Esophagus squamous epithelium (tissue), 5 donors: ENCODE data around the gene CDHR5. TPM values are rescaled to one million over a fixed set of nuclear protein-coding genes. Genes with fewer than 3 reads are reported as not detected.

Source experiments
- DNase-seq: peaks from one replicate; lab custom pipeline; 2025; lab: John Stamatoyannopoulos, UW
- H3K27ac ChIP-seq, 4 donors: fragments of 200-600 bp; sonication (generic); one replicate each; pipeline ENCODE4 v1.5.1; 2016 to 2019; ENCODE audit warnings: mild to moderate bottlenecking in 1 of 4
- H3K27me3 ChIP-seq, 4 donors: fragments of 200-600 bp; sonication (generic); 1 replicate in 3 of 4; 2 replicates in 1 of 4; pipeline versions ENCODE4 v1.5.1 to v1.6.0; 2017 to 2021; ENCODE audit warnings: antibody characterized with exemption in 1 of 4
- H3K36me3 ChIP-seq, 3 donors: fragments of 200-600 bp; sonication (generic); one replicate each; pipeline ENCODE4 v1.5.1; 2016 to 2019
- H3K4me1 ChIP-seq, 3 donors: fragments of 200-600 bp; sonication (generic); one replicate each; pipeline ENCODE4 v1.5.1; 2017 to 2019
- H3K4me3 ChIP-seq, 4 donors: fragments of 200-600 bp; sonication (generic); 1 replicate in 3 of 4; 2 replicates in 1 of 4; pipeline ENCODE4 v1.5.1; 2016 to 2019; ENCODE audit warnings: mild to moderate bottlenecking in 2 of 4, moderate library complexity in 1 of 4
- H3K9me3 ChIP-seq, 3 donors: fragments of 200-600 bp; sonication (generic); one replicate each; pipeline ENCODE4 v1.5.1; 2016 to 2019
- POLR2A ChIP-seq, 4 donors: fragments of 450-650 bp; IDR thresholded peaks; one replicate each; pipeline ENCODE4 v1.6.1; 2017; ENCODE audit warnings: antibody characterized with exemption in 4 of 4, mild to moderate bottlenecking in 4 of 4, moderate library complexity in 3 of 4
- WGBS, 2 donors: methylation state at CpG; one replicate each; pipeline ENCODE4 v1.1.5; 2018; 5-methylcytosine and 5-hydroxymethylcytosine counted together
- intact Hi-C: fragments of 100-400 bp; cut with DNase I; formaldehyde crosslinking; loops from one replicate; pipeline ENCODE4 v1.15.0; 2022
- total RNA-seq, 4 donors: library from RNA; depleted of rRNA; stranded (reverse); fragments of >200 nt; gene quantifications; one replicate each; pipeline ENCODE4 v1.1.0, GENCODE V29; 2016
- TF ChIP-seq, protein P1 (sequence below), 6 experiments: fragments of 450-650 bp in 4 of 6; fragments of 200-600 bp in 2 of 6; sonication (generic) in 2 of 6; IDR thresholded peaks; one replicate each; pipeline ENCODE4 v1.5.1; 2016 to 2019; ENCODE audit warnings: antibody characterized with exemption in 6 of 6, mild to moderate bottlenecking in 4 of 6, moderate library complexity in 4 of 6
- donor health status: DM: yes; HTN: yes; CAD: no.

Gene CDHR5
- total RNA-seq, 4 donors from 2014 or later, result not detected

- Histone ChIP-seq H3K4me1 (peaks cover 6 to 16% (median 11%) of the 10 kb centered on the region in 3 donors), H3K36me3 (peaks cover 0 to 77% (median 4%) of the 10 kb centered on the region in 3 donors), H3K27ac (peak overlapping the region; percentile 11 to 79 (median 67)), H3K9me3 (no peaks in the 10 kb centered on the region), H3K27me3 (no peaks in the 10 kb centered on the region), H3K4me3 (no peak overlapping the region)
- DNase-seq, result no peak
- intact Hi-C loops, result loop anchor here (10.0 kb wide), 1 partner anchor 60 kb away; no protein-coding TSS in a partner anchor
- TF ChIP-seq POLR2A (IDR thresholded peaks at IDR 0.05), result no peak
- TF ChIP-seq, protein P1, sequence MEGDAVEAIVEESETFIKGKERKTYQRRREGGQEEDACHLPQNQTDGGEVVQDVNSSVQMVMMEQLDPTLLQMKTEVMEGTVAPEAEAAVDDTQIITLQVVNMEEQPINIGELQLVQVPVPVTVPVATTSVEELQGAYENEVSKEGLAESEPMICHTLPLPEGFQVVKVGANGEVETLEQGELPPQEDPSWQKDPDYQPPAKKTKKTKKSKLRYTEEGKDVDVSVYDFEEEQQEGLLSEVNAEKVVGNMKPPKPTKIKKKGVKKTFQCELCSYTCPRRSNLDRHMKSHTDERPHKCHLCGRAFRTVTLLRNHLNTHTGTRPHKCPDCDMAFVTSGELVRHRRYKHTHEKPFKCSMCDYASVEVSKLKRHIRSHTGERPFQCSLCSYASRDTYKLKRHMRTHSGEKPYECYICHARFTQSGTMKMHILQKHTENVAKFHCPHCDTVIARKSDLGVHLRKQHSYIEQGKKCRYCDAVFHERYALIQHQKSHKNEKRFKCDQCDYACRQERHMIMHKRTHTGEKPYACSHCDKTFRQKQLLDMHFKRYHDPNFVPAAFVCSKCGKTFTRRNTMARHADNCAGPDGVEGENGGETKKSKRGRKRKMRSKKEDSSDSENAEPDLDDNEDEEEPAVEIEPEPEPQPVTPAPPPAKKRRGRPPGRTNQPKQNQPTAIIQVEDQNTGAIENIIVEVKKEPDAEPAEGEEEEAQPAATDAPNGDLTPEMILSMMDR (IDR thresholded peaks at IDR 0.05), result no peak
- WGBS, 2 donors, result 7 to 46% methylated on average over 8 of the region's 15 CpGs
Measured at GRCh38 chr11:665062-665703, 40.4 kb upstream of the CDHR5 start.

DNA sequence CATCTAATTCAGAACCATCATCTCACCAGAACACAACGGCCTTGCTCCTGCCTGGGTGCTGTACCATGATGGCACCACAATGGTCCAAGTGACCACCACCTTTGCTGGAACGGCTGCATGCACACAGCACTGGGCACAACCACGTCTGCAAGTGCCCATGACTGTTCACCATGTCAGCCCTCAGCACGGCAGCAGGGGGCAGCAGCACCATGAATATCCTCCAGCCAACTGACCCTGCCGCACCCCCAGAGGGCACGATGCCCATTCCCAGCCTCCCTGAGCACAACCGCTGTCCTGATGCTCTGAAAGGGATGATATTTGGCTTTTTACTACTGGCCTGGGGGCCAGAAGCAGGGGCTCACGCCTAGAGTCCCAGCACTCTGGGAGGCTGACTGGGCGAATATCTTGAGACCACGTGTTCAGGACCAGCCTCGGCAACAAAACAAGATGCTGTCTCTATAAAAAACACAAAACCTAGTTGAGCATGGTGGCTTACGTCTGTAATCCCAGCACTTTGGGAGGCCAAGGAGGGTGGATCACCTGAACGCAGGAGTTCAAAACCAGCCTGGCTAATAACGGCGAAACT is 38.0 kb upstream of the CDHR5 start:
- WGBS, 2 donors, result 53 to 70% methylated on average over 9 to 10 of the region's 15 CpGs
- no peak for DNase-seq
- Histone ChIP-seq H3K27me3 (no peaks in the 10 kb centered on the region), H3K27ac (no peak overlapping the region), H3K4me3 (no peak overlapping the region), H3K9me3 (no peaks in the 10 kb centered on the region), H3K36me3 (peaks cover 7 to 79% (median 14%) of the 10 kb centered on the region in 3 donors), H3K4me1 (peaks cover 6 to 32% (median 11%) of the 10 kb centered on the region in 3 donors)
- intact Hi-C loops, result loop anchor here (10.0 kb wide), 1 partner anchor 62 kb away; no protein-coding TSS in a partner anchor
- TF ChIP-seq POLR2A (IDR thresholded peaks at IDR 0.05), result no peak
- TF ChIP-seq, protein P1 (IDR thresholded peaks at IDR 0.05), result peak; percentile 65 to 77 (median 72)

GRCh38 chr11:660681-661444 is 36.1 kb upstream of the CDHR5 start:
- no peak for DNase-seq
- no peak for TF ChIP-seq POLR2A (IDR thresholded peaks at IDR 0.05)
- TF ChIP-seq, protein P1 (IDR thresholded peaks at IDR 0.05), result no peak
- peaks cover 5 to 30% (median 8%) of the 10 kb centered on the region in 3 donors for H3K4me1 ChIP-seq
- H3K27me3 ChIP-seq, result no peaks in the 10 kb centered on the region
- H3K36me3 ChIP-seq, result peaks cover 7 to 79% (median 14%) of the 10 kb centered on the region in 3 donors
- intact Hi-C loops, result loop anchor here (10.0 kb wide), 1 partner anchor 64 kb away; no protein-coding TSS in a partner anchor
- no peak overlapping the region for H3K27ac ChIP-seq
- H3K9me3 ChIP-seq, result no peaks in the 10 kb centered on the region
- 89 to 94% methylated on average over 7 to 15 of the region's 19 CpGs for WGBS, 2 donors
- no peak overlapping the region for H3K4me3 ChIP-seq

DNA sequence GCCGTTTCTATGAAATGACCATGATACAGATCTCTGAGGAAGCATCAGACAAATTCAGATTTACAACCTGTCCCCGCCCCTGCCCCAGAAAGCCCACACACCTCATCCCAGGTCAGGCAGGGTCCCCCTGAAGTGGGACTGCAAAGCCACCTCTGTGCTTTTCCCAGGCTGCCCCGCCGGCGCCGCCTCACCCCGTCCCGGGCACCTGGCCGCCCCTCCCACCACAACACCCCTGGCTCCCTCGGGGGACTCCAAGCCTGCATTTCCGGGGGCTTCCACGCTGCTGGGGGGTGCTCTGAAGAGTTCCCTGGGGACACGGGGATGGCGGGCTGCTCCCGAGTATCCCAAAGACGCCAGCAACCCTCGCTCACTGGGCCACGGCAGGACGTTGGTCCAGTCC is 35.5 kb upstream of the CDHR5 start:
- Histone ChIP-seq H3K27ac (no peak overlapping the region), H3K4me3 (no peak overlapping the region), H3K36me3 (peaks cover 7 to 83% (median 14%) of the 10 kb centered on the region in 3 donors), H3K4me1 (peaks cover 0 to 24% (median 2%) of the 10 kb centered on the region in 3 donors), H3K27me3 (no peaks in the 10 kb centered on the region), H3K9me3 (no peaks in the 10 kb centered on the region)
- intact Hi-C loops, result loop anchor here (10.0 kb wide), 1 partner anchor 65 kb away; no protein-coding TSS in a partner anchor
- DNase-seq, result no peak
- TF ChIP-seq, protein P1 (IDR thresholded peaks at IDR 0.05), result no peak
- 55 to 87% methylated on average over 1 to 3 of the region's 19 CpGs for WGBS, 2 donors
